PC-9 (cell line): ENCODE data around the gene CDH12. TPM values are rescaled to one million over a fixed set of nuclear protein-coding genes. Genes with fewer than 3 reads are reported as not detected.

Source experiments
- BruUV-seq: library from RNA; stranded (reverse); fragments of 400-500 nt; replicated peaks from 2 replicates; lab custom pipeline; 2021; lab: Mats Ljungman, UMichigan
- CTCF ChIA-PET: fragments of 300-600 bp; sonication (Branson Sonifier 250); formaldehyde crosslinking; loops from one replicate; lab custom pipeline; 2022; ENCODE audit warnings: antibody characterized with exemption; lab: Charles Lee
- POLR2A ChIA-PET: fragments of 300-600 bp; sonication (Branson Sonifier 250); formaldehyde crosslinking; loops from one replicate; lab custom pipeline; 2022; ENCODE audit warnings: antibody characterized with exemption; ENCODE audit not compliant: unreplicated experiment; lab: Charles Lee
- DNase-seq, 2 experiments: peaks; one replicate each; pipeline versions ENCODE4 v3.0.0 to v3.0.0-alpha.2; 2015 to 2022; ENCODE audit warnings: mixed read lengths in 1 of 2
- H2AFZ ChIP-seq: fragments of 200-600 bp; sonication (generic); 2 replicates; pipeline ENCODE4 v1.8.1; 2017; ENCODE audit warnings: antibody characterized with exemption
- H3F3A ChIP-seq: fragments of 200-600 bp; sonication (generic); 2 replicates; pipeline ENCODE4 v1.8.1; 2017; ENCODE audit warnings: antibody characterized with exemption, mild to moderate bottlenecking, low read depth; ENCODE audit not compliant: insufficient read depth
- H3K27ac ChIP-seq: fragments of 200-600 bp; sonication (generic); 2 replicates; pipeline ENCODE4 v1.6.1; 2016; ENCODE audit warnings: mixed run types
- H3K27me3 ChIP-seq: fragments of 200-600 bp; sonication (generic); 2 replicates; pipeline ENCODE4 v1.6.1; 2016; ENCODE audit warnings: low read depth, mixed run types; ENCODE audit not compliant: insufficient read depth
- H3K36me3 ChIP-seq: fragments of 200-600 bp; sonication (generic); 2 replicates; pipeline ENCODE4 v1.6.1; 2016; ENCODE audit warnings: low read depth, mixed run types
- H3K4me1 ChIP-seq: fragments of 200-600 bp; sonication (generic); replicated peaks from 2 replicates; pipeline ENCODE4 v1.6.1; 2016; ENCODE audit warnings: mixed run types; ENCODE audit not compliant: insufficient read depth
- H3K4me2 ChIP-seq: fragments of 200-600 bp; sonication (generic); 2 replicates; pipeline ENCODE4 v1.6.1; 2017; ENCODE audit warnings: mixed run types
- H3K4me3 ChIP-seq: fragments of 200-600 bp; sonication (generic); 2 replicates; pipeline ENCODE4 v1.6.1; 2016; ENCODE audit warnings: mixed run types
- H3K79me2 ChIP-seq: fragments of 200-600 bp; sonication (generic); 2 replicates; pipeline ENCODE4 v1.6.1; 2017; ENCODE audit warnings: low read depth, mixed run types
- H3K9me2 ChIP-seq: fragments of 200-600 bp; sonication (generic); 2 replicates; pipeline ENCODE4 v1.8.1; 2017; ENCODE audit warnings: mild to moderate bottlenecking; ENCODE audit not compliant: insufficient read depth
- H3K9me3 ChIP-seq: fragments of 200-600 bp; sonication (generic); 2 replicates; pipeline ENCODE4 v1.8.1; 2016; ENCODE audit warnings: low read depth; ENCODE audit not compliant: insufficient read depth
- H4K20me1 ChIP-seq: fragments of 200-600 bp; sonication (generic); 2 replicates; pipeline ENCODE4 v1.8.1; 2017; ENCODE audit not compliant: insufficient read depth
- EZH2 ChIP-seq: fragments of 200-600 bp; sonication (generic); IDR thresholded peaks from 2 replicates; pipeline ENCODE4 v1.8.0; 2017; ENCODE audit warnings: antibody characterized with exemption, low read depth
- intact Hi-C: fragments of 100-400 bp; cut with micrococcal nuclease; formaldehyde crosslinking; loops from one replicate; pipeline ENCODE4 v1.10.0; 2022; ENCODE audit not compliant: unreplicated experiment
- total RNA-seq: library from RNA; stranded (reverse); gene quantifications from 2 replicates; pipeline ENCODE4 v1.2.3, GENCODE V29; 2021
- TF ChIP-seq, protein P1 (sequence below): fragments of 200-600 bp; sonication (generic); conservative IDR thresholded peaks from 2 replicates; pipeline ENCODE4 v1.6.1; 2017; ENCODE audit warnings: mixed run types, antibody characterized with exemption, mild to moderate bottlenecking, moderate library complexity

Gene CDH12
- total RNA-seq, 1 experiment from 2014 or later = not detected

DNA sequence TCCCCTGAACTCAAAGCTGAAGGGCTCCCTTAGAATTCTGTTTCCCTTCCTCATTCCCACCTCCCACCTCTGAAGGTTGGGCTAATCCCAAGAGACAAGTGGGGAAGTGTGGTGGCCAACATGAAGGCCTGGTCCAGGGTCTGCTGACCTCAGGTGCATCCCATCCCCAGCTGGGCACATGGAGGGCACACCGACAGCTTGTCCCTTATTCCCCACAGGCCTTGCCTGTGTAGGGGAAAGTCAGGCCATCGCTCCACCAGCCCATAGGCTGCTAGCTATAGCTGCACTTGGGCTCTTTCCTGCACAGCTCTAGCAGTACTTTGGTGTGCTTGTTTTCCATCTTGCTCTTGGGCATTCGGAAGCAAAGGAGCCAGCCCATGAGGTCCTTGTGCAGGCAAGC lies 247.7 kb downstream of the CDH12 start:
- no TSS peak for BruUV-seq
- Histone ChIP-seq H3K4me1 (no peaks in the 10 kb centered on the region), H3F3A (no peaks in the 10 kb centered on the region), H3K4me3 (no peak overlapping the region), H3K9me3 (no peaks in the 10 kb centered on the region), H3K4me2 (no peak overlapping the region), H3K27me3 (no peaks in the 10 kb centered on the region), H4K20me1 (no peaks in the 10 kb centered on the region), H3K27ac (no peak overlapping the region), H3K79me2 (no peaks in the 10 kb centered on the region), H2AFZ (no peak overlapping the region), H3K9me2 (no peaks in the 10 kb centered on the region), H3K36me3 (no peaks in the 10 kb centered on the region)
- CTCF ChIA-PET = no interaction called here
- TF ChIP-seq, protein P1, sequence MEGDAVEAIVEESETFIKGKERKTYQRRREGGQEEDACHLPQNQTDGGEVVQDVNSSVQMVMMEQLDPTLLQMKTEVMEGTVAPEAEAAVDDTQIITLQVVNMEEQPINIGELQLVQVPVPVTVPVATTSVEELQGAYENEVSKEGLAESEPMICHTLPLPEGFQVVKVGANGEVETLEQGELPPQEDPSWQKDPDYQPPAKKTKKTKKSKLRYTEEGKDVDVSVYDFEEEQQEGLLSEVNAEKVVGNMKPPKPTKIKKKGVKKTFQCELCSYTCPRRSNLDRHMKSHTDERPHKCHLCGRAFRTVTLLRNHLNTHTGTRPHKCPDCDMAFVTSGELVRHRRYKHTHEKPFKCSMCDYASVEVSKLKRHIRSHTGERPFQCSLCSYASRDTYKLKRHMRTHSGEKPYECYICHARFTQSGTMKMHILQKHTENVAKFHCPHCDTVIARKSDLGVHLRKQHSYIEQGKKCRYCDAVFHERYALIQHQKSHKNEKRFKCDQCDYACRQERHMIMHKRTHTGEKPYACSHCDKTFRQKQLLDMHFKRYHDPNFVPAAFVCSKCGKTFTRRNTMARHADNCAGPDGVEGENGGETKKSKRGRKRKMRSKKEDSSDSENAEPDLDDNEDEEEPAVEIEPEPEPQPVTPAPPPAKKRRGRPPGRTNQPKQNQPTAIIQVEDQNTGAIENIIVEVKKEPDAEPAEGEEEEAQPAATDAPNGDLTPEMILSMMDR = no peak
- TF ChIP-seq EZH2 = no peak
- no peak for DNase-seq
- intact Hi-C loops = no loop called here
- POLR2A ChIA-PET = no interaction called here

DNA sequence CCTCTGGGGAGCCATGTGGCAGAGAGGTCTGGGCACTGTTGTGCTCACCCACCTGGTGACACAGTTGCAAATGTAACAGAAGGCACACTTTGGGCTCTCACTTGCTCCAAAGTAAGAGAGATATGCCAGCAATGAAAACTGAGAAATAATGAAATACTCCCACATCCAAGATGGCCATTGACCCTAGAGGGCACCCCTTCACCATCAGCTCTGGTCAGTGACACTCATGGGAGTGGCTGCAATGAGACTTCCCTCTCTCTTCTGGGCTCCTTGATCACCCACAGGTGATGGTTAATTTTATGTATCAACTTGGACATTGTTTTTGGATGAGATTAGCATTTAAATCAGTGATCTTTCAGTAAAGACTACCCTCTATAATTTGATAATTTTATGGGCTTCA lies 248.4 kb downstream of the CDH12 start:
- POLR2A ChIA-PET = no interaction called here
- H3K9me2 ChIP-seq = no peaks in the 10 kb centered on the region
- intact Hi-C loops = no loop called here
- H2AFZ ChIP-seq = no peak overlapping the region
- H3K4me2 ChIP-seq = no peak overlapping the region
- H3K4me1 ChIP-seq = no peaks in the 10 kb centered on the region
- CTCF ChIA-PET = no interaction called here
- H3K27me3 ChIP-seq = no peaks in the 10 kb centered on the region
- no peak overlapping the region for H3K27ac ChIP-seq
- BruUV-seq = no TSS peak
- no peaks in the 10 kb centered on the region for H3K79me2 ChIP-seq
- H4K20me1 ChIP-seq = no peaks in the 10 kb centered on the region
- TF ChIP-seq, protein P1 = no peak
- no peak for TF ChIP-seq EZH2
- H3K36me3 ChIP-seq = no peaks in the 10 kb centered on the region
- H3K9me3 ChIP-seq = no peaks in the 10 kb centered on the region
- no peaks in the 10 kb centered on the region for H3F3A ChIP-seq
- H3K4me3 ChIP-seq = no peak overlapping the region
- DNase-seq = no peak

DNA sequence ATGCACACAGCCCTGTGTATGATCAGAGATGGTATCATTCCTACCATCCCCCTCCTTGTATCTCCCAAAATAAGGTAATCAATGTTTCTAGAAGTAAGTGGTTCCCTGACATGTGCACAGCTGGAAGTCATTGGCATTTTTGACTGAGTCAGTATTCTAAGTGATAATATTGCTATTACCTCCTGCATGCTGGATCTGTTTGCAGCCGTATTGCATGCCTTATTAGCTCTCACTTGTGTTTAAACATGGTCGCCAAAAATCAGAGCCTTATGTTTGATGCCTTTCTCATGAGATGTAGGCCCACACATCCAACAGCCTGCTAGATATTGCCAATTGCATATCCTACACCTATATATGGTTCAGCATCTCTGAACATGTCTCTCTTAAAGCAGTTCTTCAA lies 254.3 kb downstream of the CDH12 start:
- Histone ChIP-seq H3K36me3 (no peaks in the 10 kb centered on the region), H3F3A (no peaks in the 10 kb centered on the region), H3K4me2 (no peak overlapping the region), H3K27me3 (no peaks in the 10 kb centered on the region), H3K9me2 (no peaks in the 10 kb centered on the region), H3K27ac (no peak overlapping the region), H2AFZ (no peak overlapping the region), H3K9me3 (no peaks in the 10 kb centered on the region), H3K4me1 (no peaks in the 10 kb centered on the region), H3K79me2 (no peaks in the 10 kb centered on the region), H4K20me1 (no peaks in the 10 kb centered on the region), H3K4me3 (no peak overlapping the region)
- BruUV-seq = no TSS peak
- no peak for DNase-seq
- ChIA-PET POLR2A (no interaction called here), CTCF (no interaction called here)
- TF ChIP-seq, protein P1 = no peak
- TF ChIP-seq EZH2 = no peak
- intact Hi-C loops = no loop called here
